CD14-positive monocyte (primary cell): ENCODE results near the gene DOCK3. TPM values are rescaled to one million over a fixed set of nuclear protein-coding genes. Genes with fewer than 3 reads are reported as not detected.

Experiments
- DNase-seq, 3 donors: peaks; one replicate each; pipeline ENCODE4 v3.0.0-alpha.2; 2011 to 2022
- H2AFZ ChIP-seq: 2 replicates; pipeline ENCODE4 v1.6.0; 2012; ENCODE audit warnings: mild to moderate bottlenecking, low read depth, low read length, inconsistent platforms; ENCODE audit not compliant: insufficient read depth, poor library complexity, severe bottlenecking
- H3K27ac ChIP-seq, 2 donors: 1 replicate in 1 of 2; 2 replicates in 1 of 2; pipeline ENCODE4 v1.5.1; 2012 to 2013; ENCODE audit warnings: low read length in 2 of 2, control low read depth in 1 of 2, inconsistent platforms in 1 of 2, low read depth in 1 of 2, mild to moderate bottlenecking in 1 of 2
- H3K27me3 ChIP-seq, 2 donors: one replicate each; pipeline versions ENCODE4 v1.6.0 to v1.6.1; 2011 to 2013; ENCODE audit warnings: low read length in 2 of 2; ENCODE audit not compliant: control insufficient read depth in 2 of 2, insufficient read depth in 2 of 2
- H3K36me3 ChIP-seq, 2 donors: replicated peaks in 1 of 2; 1 replicate in 1 of 2; 2 replicates in 1 of 2; pipeline versions ENCODE4 v1.5.1 to v1.6.1; 2012 to 2013; ENCODE audit warnings: low read length in 2 of 2, control low read depth in 1 of 2, inconsistent platforms in 1 of 2, mild to moderate bottlenecking in 1 of 2; ENCODE audit not compliant: insufficient read depth in 2 of 2, control insufficient read depth in 1 of 2
- H3K4me1 ChIP-seq, 2 donors: 1 replicate in 1 of 2; 2 replicates in 1 of 2; pipeline versions ENCODE4 v1.5.1 to v1.6.1; 2012 to 2013; ENCODE audit warnings: low read length in 2 of 2, control low read depth in 1 of 2, inconsistent platforms in 1 of 2, mild to moderate bottlenecking in 1 of 2, moderate library complexity in 1 of 2; ENCODE audit not compliant: insufficient read depth in 2 of 2, control insufficient read depth in 1 of 2
- H3K4me2 ChIP-seq: replicated peaks from 2 replicates; pipeline ENCODE3; 2012; ENCODE audit warnings: low read length, moderate library complexity, mild to moderate bottlenecking; ENCODE audit not compliant: poor library complexity, severe bottlenecking; ENCODE audit errors: extremely low read depth
- H3K4me3 ChIP-seq, 3 experiments: fragments of 200-600 bp in 1 of 3; sonication (generic) in 1 of 3; replicated peaks in 1 of 3; 1 replicate in 2 of 3; 2 replicates in 1 of 3; pipeline ENCODE4 v1.5.1; 2011 to 2013; ENCODE audit warnings: low read length in 3 of 3, mild to moderate bottlenecking in 3 of 3, control low read depth in 2 of 3, low read depth in 2 of 3, inconsistent platforms in 1 of 3, moderate library complexity in 1 of 3
- H3K79me2 ChIP-seq: 2 replicates; pipeline ENCODE4 v1.6.0; 2012; ENCODE audit warnings: mild to moderate bottlenecking, control low read depth, inconsistent platforms, low read length, moderate library complexity; ENCODE audit not compliant: insufficient read depth
- H3K9ac ChIP-seq: 2 replicates; pipeline ENCODE4 v1.6.0; 2017; ENCODE audit warnings: low read length, mild to moderate bottlenecking; ENCODE audit not compliant: insufficient read depth, poor library complexity, severe bottlenecking
- H3K9me3 ChIP-seq, 2 donors: replicated peaks in 1 of 2; 1 replicate in 1 of 2; 2 replicates in 1 of 2; pipeline versions ENCODE4 v1.5.1 to v1.6.1; 2012 to 2013; ENCODE audit warnings: low read length in 2 of 2, control low read depth in 1 of 2; ENCODE audit not compliant: control insufficient read depth in 1 of 2, insufficient read depth in 1 of 2
- H4K20me1 ChIP-seq: 2 replicates; pipeline ENCODE4 v1.6.0; 2012; ENCODE audit warnings: mild to moderate bottlenecking, low read length, control low read depth, moderate library complexity; ENCODE audit not compliant: insufficient read depth
- H3K27ac Mint-ChIP-seq, 7 donors: one replicate each; pipeline ENCODE4 v1.8.0; 2020; ENCODE audit warnings: mild to moderate bottlenecking in 7 of 7, mixed read lengths in 7 of 7, moderate library complexity in 6 of 7, inconsistent platforms in 2 of 7
- H3K27me3 Mint-ChIP-seq, 3 donors: one replicate each; pipeline ENCODE4 v1.8.0; 2021 to 2022; ENCODE audit warnings: low read depth in 3 of 3, mild to moderate bottlenecking in 3 of 3, mixed read lengths in 3 of 3, moderate library complexity in 3 of 3, inconsistent platforms in 1 of 3
- H3K36me3 Mint-ChIP-seq, 2 donors: one replicate each; pipeline ENCODE4 v1.8.0; 2020; ENCODE audit warnings: mixed read lengths in 2 of 2, inconsistent platforms in 1 of 2, mild to moderate bottlenecking in 1 of 2
- H3K4me1 Mint-ChIP-seq: one replicate; pipeline ENCODE4 v1.8.0; 2020; ENCODE audit warnings: mild to moderate bottlenecking, mixed read lengths
- H3K4me3 Mint-ChIP-seq, 2 donors: one replicate each; pipeline ENCODE4 v1.8.0; 2020; ENCODE audit warnings: mild to moderate bottlenecking in 2 of 2, mixed read lengths in 2 of 2, moderate library complexity in 1 of 2
- H3K9me3 Mint-ChIP-seq, 7 donors: one replicate each; pipeline ENCODE4 v1.8.0; 2020 to 2022; ENCODE audit warnings: mixed read lengths in 7 of 7, mild to moderate bottlenecking in 6 of 7, moderate library complexity in 6 of 7, inconsistent platforms in 2 of 7
- CTCF ChIP-seq: fragments of 200-600 bp; IDR thresholded peaks from one replicate; pipeline ENCODE4 v1.8.0; 2022; ENCODE audit warnings: antibody characterized with exemption, mild to moderate bottlenecking
- WGBS: methylation state at CpG from one replicate; pipeline ENCODE4 v1.1.5; 2013; ENCODE audit warnings: missing lambda C conversion rate; ENCODE audit not compliant: insufficient coverage; 5-methylcytosine and 5-hydroxymethylcytosine counted together
- intact Hi-C, 2 donors: fragments of 100-400 bp; cut with micrococcal nuclease; formaldehyde crosslinking; loops; one replicate each; pipeline versions ENCODE4 v1.15.0 to v1.15.1; 2023
- polyA plus RNA-seq, 3 donors: library from polyadenylated mRNA; depleted of rRNA in 1 of 3; unstranded in 2 of 3; stranded (reverse) in 1 of 3; fragments of 300-500 nt in 2 of 3; fragments of >200 nt in 1 of 3; fragmentation: Illumina TruSeq in 2 of 3; gene quantifications; 1 replicate in 2 of 3; 2 replicates in 1 of 3; pipeline ENCODE4 v1.2.3, GENCODE V29; 2012 to 2021

DOCK3 gene
- polyA plus RNA-seq, 3 donors, result 0.03 TPM; not detected in 1

DNA sequence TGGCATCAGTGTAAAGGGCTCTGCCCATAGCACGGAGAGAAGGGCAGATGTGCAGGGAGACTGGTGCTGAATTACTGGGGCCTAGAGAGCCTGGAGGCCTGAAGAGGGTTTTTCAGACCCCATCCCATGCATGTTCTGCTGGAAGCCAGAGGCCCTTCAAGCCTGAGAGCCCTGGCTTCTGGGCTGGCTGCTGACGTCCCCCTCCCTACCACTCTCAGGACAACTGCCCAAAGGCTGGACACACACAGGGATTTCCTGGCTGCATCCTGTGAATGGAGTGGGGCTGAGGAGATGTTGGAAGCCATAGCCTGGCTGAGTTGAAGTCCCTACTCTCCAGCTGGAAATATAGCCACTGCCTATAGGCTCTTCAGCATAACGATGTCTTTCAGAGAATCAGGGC is 16.9 kb upstream of the DOCK3 start:
- peaks cover 2 to 9% (median 5%) of the 10 kb centered on the region in 3 donors for H3K27me3 Mint-ChIP-seq
- H3K4me3 Mint-ChIP-seq, result no peak overlapping the region
- H2AFZ ChIP-seq, result no peak overlapping the region
- peaks cover 35% of the 10 kb centered on the region for H3K4me1 Mint-ChIP-seq
- H3K4me1 ChIP-seq, result peaks cover 14 to 24% of the 10 kb centered on the region in 2 donors
- no peak overlapping the region for H3K9ac ChIP-seq
- H3K79me2 ChIP-seq, result no peaks in the 10 kb centered on the region
- no peaks in the 10 kb centered on the region for H3K9me3 Mint-ChIP-seq
- WGBS, result 100% methylated on average over 2 of the region's 3 CpGs
- no peaks in the 10 kb centered on the region for H3K36me3 Mint-ChIP-seq
- H3K27ac ChIP-seq, result no peak overlapping the region
- no peak overlapping the region for H3K4me2 ChIP-seq
- H3K9me3 ChIP-seq, result no peaks in the 10 kb centered on the region
- H3K27me3 ChIP-seq, result no peaks in the 10 kb centered on the region
- no peak overlapping the region for H3K27ac Mint-ChIP-seq
- H4K20me1 ChIP-seq, result peaks cover 38% of the 10 kb centered on the region
- intact Hi-C loops, result loop anchor here in 1 of 2 donors (10.0 kb wide), 1 partner anchor 83 kb away; no protein-coding TSS in a partner anchor
- H3K36me3 ChIP-seq, result no peaks in the 10 kb centered on the region
- no peak for DNase-seq
- H3K4me3 ChIP-seq, result no peak overlapping the region
- no peak for TF ChIP-seq CTCF

DNA sequence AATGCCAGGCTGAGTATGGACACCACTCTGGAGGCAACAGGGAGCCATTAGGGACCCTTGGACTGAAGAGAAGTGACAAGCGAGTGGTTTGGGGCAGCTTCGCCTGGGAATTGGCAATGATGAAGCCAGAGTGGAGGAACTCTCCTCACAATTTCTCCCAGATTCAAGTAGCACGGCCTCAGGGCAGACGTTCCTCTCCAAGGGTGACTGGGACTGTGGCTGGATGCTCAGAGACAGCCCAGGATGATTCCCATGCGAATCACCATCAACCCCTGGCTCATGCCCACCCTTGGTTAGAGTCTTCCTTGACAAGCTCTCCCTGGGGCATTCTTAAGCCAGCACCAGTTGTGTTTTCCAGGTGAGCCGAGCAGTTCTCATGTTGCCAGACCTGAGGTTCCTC is 16.3 kb upstream of the DOCK3 start:
- H3K27ac Mint-ChIP-seq, result no peak overlapping the region
- H3K4me1 Mint-ChIP-seq, result peaks cover 38% of the 10 kb centered on the region
- no peak overlapping the region for H3K4me2 ChIP-seq
- peaks cover 2 to 8% (median 5%) of the 10 kb centered on the region in 3 donors for H3K27me3 Mint-ChIP-seq
- peaks cover 32% of the 10 kb centered on the region for H4K20me1 ChIP-seq
- no peaks in the 10 kb centered on the region for H3K27me3 ChIP-seq
- H3K4me1 ChIP-seq, result peaks cover 20 to 30% of the 10 kb centered on the region in 2 donors
- no peaks in the 10 kb centered on the region for H3K9me3 ChIP-seq
- intact Hi-C loops, result loop anchor here in 1 of 2 donors (10.0 kb wide), 1 partner anchor 84 kb away; no protein-coding TSS in a partner anchor
- no peak for DNase-seq
- no peak overlapping the region for H3K4me3 ChIP-seq
- no peaks in the 10 kb centered on the region for H3K9me3 Mint-ChIP-seq
- H3K9ac ChIP-seq, result no peak overlapping the region
- no peak overlapping the region for H2AFZ ChIP-seq
- WGBS, result 98% methylated on average over 4 of the region's 6 CpGs
- no peak for TF ChIP-seq CTCF
- H3K36me3 ChIP-seq, result no peaks in the 10 kb centered on the region
- H3K4me3 Mint-ChIP-seq, result no peak overlapping the region
- no peaks in the 10 kb centered on the region for H3K36me3 Mint-ChIP-seq
- no peaks in the 10 kb centered on the region for H3K79me2 ChIP-seq
- H3K27ac ChIP-seq, result no peak overlapping the region
